ENCODE data around the gene MTHFD2L.

DNA sequence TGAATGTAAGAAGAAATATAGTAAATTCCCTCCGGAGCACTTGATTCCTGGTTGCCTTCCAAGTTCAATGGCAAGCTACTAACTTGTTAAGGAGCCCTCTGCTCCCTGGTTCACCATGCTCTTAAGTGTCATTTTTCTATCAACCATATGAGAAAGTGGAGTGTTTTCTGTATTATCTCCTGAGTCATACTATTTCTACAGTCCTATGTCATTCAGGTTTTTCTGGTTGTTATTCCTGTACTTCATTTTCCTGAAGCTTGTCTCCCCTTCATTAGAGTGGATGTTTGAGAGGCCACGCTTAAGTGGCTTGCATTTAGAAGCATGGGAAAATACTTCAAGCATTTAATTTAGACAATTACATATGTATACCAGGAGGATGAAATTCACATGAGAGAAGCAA, 135.6 kb downstream of the MTHFD2L start:
- no peak for TF ChIP-seq TAF1 (IDR thresholded peaks at IDR 0.05; ENCODE audit: low read depth)
- TF ChIP-seq ZBTB7A (IDR thresholded peaks at IDR 0.05; ENCODE audit: low read depth) = no peak
- no peak for TF ChIP-seq RAD21 (IDR thresholded peaks at IDR 0.05; ENCODE audit: low read depth)
- no peak for TF ChIP-seq YY1 (IDR thresholded peaks at IDR 0.05; ENCODE audit: low read depth)
- TF ChIP-seq CEBPB (IDR thresholded peaks at IDR 0.05) = no peak
- TF ChIP-seq, protein P1, sequence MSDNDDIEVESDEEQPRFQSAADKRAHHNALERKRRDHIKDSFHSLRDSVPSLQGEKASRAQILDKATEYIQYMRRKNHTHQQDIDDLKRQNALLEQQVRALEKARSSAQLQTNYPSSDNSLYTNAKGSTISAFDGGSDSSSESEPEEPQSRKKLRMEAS (IDR thresholded peaks at IDR 0.05) = no peak
- TF ChIP-seq, protein P2, sequence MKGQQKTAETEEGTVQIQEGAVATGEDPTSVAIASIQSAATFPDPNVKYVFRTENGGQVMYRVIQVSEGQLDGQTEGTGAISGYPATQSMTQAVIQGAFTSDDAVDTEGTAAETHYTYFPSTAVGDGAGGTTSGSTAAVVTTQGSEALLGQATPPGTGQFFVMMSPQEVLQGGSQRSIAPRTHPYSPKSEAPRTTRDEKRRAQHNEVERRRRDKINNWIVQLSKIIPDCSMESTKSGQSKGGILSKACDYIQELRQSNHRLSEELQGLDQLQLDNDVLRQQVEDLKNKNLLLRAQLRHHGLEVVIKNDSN (IDR thresholded peaks at IDR 0.05) = no peak
- TF ChIP-seq EP300 (IDR thresholded peaks at IDR 0.05; ENCODE audit: borderline replicate concordance) = no peak
- TF ChIP-seq, protein P3, sequence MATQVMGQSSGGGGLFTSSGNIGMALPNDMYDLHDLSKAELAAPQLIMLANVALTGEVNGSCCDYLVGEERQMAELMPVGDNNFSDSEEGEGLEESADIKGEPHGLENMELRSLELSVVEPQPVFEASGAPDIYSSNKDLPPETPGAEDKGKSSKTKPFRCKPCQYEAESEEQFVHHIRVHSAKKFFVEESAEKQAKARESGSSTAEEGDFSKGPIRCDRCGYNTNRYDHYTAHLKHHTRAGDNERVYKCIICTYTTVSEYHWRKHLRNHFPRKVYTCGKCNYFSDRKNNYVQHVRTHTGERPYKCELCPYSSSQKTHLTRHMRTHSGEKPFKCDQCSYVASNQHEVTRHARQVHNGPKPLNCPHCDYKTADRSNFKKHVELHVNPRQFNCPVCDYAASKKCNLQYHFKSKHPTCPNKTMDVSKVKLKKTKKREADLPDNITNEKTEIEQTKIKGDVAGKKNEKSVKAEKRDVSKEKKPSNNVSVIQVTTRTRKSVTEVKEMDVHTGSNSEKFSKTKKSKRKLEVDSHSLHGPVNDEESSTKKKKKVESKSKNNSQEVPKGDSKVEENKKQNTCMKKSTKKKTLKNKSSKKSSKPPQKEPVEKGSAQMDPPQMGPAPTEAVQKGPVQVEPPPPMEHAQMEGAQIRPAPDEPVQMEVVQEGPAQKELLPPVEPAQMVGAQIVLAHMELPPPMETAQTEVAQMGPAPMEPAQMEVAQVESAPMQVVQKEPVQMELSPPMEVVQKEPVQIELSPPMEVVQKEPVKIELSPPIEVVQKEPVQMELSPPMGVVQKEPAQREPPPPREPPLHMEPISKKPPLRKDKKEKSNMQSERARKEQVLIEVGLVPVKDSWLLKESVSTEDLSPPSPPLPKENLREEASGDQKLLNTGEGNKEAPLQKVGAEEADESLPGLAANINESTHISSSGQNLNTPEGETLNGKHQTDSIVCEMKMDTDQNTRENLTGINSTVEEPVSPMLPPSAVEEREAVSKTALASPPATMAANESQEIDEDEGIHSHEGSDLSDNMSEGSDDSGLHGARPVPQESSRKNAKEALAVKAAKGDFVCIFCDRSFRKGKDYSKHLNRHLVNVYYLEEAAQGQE (IDR thresholded peaks at IDR 0.05; ENCODE audit: low read depth) = no peak
- TF ChIP-seq FOXM1 (IDR thresholded peaks at IDR 0.05; ENCODE audit: borderline replicate concordance, low read depth) = no peak
- TF ChIP-seq NFIC (IDR thresholded peaks at IDR 0.05) = no peak
- TF ChIP-seq TEAD4 (IDR thresholded peaks at IDR 0.05) = no peak

All from Ishikawa (cell line).